ENCODE results near the gene DNASE1L1. TPM values are rescaled to one million over a fixed set of nuclear protein-coding genes. Genes with fewer than 3 reads are reported as not detected.

The DNASE1L1 gene
- total and polyA plus RNA-seq, 10 donors: 18.1 to 54.5 (median 36.8) TPM

GRCh38 chrX:154430479-154430878 is 21.4 kb upstream of the DNASE1L1 start:
- Histone ChIP-seq H3K4me1 (peaks cover 3 to 51% (median 26%) of the 10 kb centered on the region in 6 donors), H3K27me3 (replicated peaks in 1 of 7) (no peaks in the 10 kb centered on the region), H3K9me3 (no peaks in the 10 kb centered on the region), H3K4me3 (peak overlapping the region in 1 of 8 donors; percentile 86), H3K36me3 (peaks cover 0 to 40% (median 14%) of the 10 kb centered on the region in 6 donors), H3K27ac (peak overlapping the region in 7 of 8 donors; percentile 27 to 94 (median 90))
- intact Hi-C loops (cut with DNase I; ENCODE audit: low total_unique reads): no loop called here
- WGBS, 5 donors: 34 to 65% (median 45%) methylated on average over 5 to 6 of the region's 6 CpGs
- DNase-seq: no peak
- TF ChIP-seq POLR2A (IDR thresholded peaks at IDR 0.05): no peak
- peak in 1 of 3 donors; percentile 46 for TF ChIP-seq POLR2AphosphoS5 (IDR thresholded peaks at IDR 0.05)
- TF ChIP-seq, protein P1, sequence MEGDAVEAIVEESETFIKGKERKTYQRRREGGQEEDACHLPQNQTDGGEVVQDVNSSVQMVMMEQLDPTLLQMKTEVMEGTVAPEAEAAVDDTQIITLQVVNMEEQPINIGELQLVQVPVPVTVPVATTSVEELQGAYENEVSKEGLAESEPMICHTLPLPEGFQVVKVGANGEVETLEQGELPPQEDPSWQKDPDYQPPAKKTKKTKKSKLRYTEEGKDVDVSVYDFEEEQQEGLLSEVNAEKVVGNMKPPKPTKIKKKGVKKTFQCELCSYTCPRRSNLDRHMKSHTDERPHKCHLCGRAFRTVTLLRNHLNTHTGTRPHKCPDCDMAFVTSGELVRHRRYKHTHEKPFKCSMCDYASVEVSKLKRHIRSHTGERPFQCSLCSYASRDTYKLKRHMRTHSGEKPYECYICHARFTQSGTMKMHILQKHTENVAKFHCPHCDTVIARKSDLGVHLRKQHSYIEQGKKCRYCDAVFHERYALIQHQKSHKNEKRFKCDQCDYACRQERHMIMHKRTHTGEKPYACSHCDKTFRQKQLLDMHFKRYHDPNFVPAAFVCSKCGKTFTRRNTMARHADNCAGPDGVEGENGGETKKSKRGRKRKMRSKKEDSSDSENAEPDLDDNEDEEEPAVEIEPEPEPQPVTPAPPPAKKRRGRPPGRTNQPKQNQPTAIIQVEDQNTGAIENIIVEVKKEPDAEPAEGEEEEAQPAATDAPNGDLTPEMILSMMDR (IDR thresholded peaks at IDR 0.05 in 8 of 11, conservative IDR thresholded peaks at IDR 0.05 in 3 of 11): no peak

GRCh38 chrX:154429711-154430110 is 20.7 kb upstream of the DNASE1L1 start:
- no peak for DNase-seq
- H3K4me3 ChIP-seq: peak overlapping the region in 6 of 8 donors; percentile 62 to 86 (median 63)

DNA sequence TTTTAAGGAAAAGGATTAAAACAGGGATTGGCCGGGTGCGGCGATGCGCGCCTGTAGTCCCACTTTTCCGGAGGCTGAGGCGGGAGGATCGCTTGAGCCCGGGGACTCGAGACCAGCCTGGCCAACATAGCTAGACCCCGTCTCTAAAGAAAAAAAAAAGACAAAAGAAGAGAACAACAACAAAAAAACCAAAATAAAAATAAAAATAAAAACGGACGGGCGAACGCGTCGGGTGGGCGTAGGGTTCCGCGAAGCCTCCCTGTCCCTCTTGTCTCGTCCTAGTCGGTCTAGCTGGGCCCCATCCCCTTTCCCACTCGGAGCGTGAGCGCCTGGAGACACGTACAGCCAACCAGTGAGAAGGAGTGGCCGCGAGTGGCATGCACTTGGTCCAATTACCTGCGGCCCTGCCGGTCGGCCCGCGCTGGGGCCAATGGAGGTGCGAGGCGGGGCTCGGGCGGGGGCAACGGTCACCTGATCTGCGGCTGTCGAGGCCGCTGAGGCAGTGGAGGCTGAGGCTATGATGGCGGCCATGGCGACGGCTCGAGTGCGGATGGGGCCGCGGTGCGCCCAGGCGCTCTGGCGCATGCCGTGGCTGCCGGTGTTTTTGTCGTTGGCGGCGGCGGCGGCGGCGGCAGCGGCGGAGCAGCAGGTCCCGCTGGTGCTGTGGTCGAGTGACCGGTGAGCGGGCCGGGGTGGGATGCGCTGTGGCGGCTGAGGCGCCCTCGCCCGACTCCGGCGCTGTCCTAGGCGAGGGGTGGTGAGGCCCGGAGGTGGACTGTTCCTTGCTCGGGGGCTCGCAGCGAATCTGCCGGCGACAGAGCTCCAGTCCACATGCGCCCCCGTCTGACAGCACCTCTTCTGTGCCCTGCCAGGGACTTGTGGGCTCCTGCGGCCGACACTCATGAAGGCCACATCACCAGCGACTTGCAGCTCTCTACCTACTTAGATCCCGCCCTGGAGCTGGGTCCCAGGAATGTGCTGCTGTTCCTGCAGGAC is 19.4 kb upstream of the DNASE1L1 start, which contains the start of gene ATP6AP1:
TSS of gene ATP6AP1 (plus strand) at position 502 of the 996 bp plus-strand sequence. CDS start at position 518, 16 bp downstream.
- DNase-seq: peak; percentile 94
- peak within 1 kb of the TSS; percentile 70 to 94 (median 90) for H3K27ac ChIP-seq
- H3K27me3 ChIP-seq (replicated peaks in 1 of 7): no peaks in the 10 kb centered on the region
- WGBS, 5 donors: 7 to 56% (median 22%) methylated on average over 42 to 87 of the region's 87 CpGs
- peaks cover 3 to 61% (median 26%) of the 10 kb centered on the region in 6 donors for H3K4me1 ChIP-seq
- intact Hi-C loops (cut with DNase I; ENCODE audit: low total_unique reads): no loop called here
- H3K9me3 ChIP-seq: no peaks in the 10 kb centered on the region
- peaks cover 0 to 20% (median 12%) of the 10 kb centered on the region in 6 donors for H3K36me3 ChIP-seq
- TF ChIP-seq, protein P1 (IDR thresholded peaks at IDR 0.05 in 8 of 11, conservative IDR thresholded peaks at IDR 0.05 in 3 of 11): no peak
- TF ChIP-seq POLR2AphosphoS5 (IDR thresholded peaks at IDR 0.05): peak; percentile 86 to 91 (median 90)
- peak in 2 of 3 donors; percentile 26 to 51 for TF ChIP-seq POLR2A (IDR thresholded peaks at IDR 0.05)
- H3K4me3 ChIP-seq: peak within 1 kb of the TSS; percentile 62 to 86 (median 63)

More at GRCh38 chrX:154429711-154430110, 20.7 kb upstream of the DNASE1L1 start:
- WGBS, 5 donors: 73 to 84% (median 82%) methylated on average over 2 of the region's 2 CpGs
- H3K27ac ChIP-seq: peak overlapping the region in 5 of 8 donors; percentile 71 to 94 (median 92)
- H3K9me3 ChIP-seq: no peaks in the 10 kb centered on the region
- intact Hi-C loops (cut with DNase I; ENCODE audit: low total_unique reads): no loop called here
- H3K27me3 ChIP-seq (replicated peaks in 1 of 7): no peaks in the 10 kb centered on the region
- peaks cover 3 to 52% (median 26%) of the 10 kb centered on the region in 6 donors for H3K4me1 ChIP-seq
- TF ChIP-seq, protein P1 (IDR thresholded peaks at IDR 0.05 in 8 of 11, conservative IDR thresholded peaks at IDR 0.05 in 3 of 11): no peak
- TF ChIP-seq POLR2A (IDR thresholded peaks at IDR 0.05) (no peak), POLR2AphosphoS5 (IDR thresholded peaks at IDR 0.05) (no peak)
- peaks cover 0 to 33% (median 12%) of the 10 kb centered on the region in 6 donors for H3K36me3 ChIP-seq

Data from spleen (tissue), 11 donors.